Measurements from ENCODE around the gene COPS3.

Gene COPS3

GRCh38 chr17:17214646-17215436, 66.2 kb downstream of the COPS3 start:
- no peak for DNase-seq

- no peak for DNase-seq
These were observed 67.3 kb downstream of the COPS3 start for GRCh38 chr17:17213775-17214174.

GRCh38 chr17:17207998-17208397, 73.0 kb downstream of the COPS3 start:
- DNase-seq = no peak

- no peak for DNase-seq
These were observed 74.1 kb downstream of the COPS3 start for GRCh38 chr17:17206913-17207335.

- DNase-seq = peak; percentile 98
These were observed 74.7 kb downstream of the COPS3 start, which contains the start of gene PLD6 for GRCh38 chr17:17206124-17206912. PLD6 (minus strand) TSS chr17:17206333; CDS start chr17:17206286, 47 bp downstream.

GRCh38 chr17:17205368-17206123, 75.5 kb downstream of the COPS3 start:
- DNase-seq = peak; percentile 86

- no peak for DNase-seq
These were observed 76.3 kb downstream of the COPS3 start for GRCh38 chr17:17204635-17205231.

GRCh38 chr17:17204041-17204591, 76.9 kb downstream of the COPS3 start:
- DNase-seq = no peak

GRCh38 chr17:17203173-17203730, 77.8 kb downstream of the COPS3 start:
- DNase-seq = no peak

- no peak for DNase-seq
These were observed 79.1 kb downstream of the COPS3 start for GRCh38 chr17:17201907-17202306.

GRCh38 chr17:17201271-17201670, 79.8 kb downstream of the COPS3 start:
- no peak for DNase-seq

GRCh38 chr17:17200831-17201230, 80.2 kb downstream of the COPS3 start:
- no peak for DNase-seq

- DNase-seq = no peak
These were observed 80.7 kb downstream of the COPS3 start for GRCh38 chr17:17200311-17200710.

GRCh38 chr17:17198281-17198680, 82.8 kb downstream of the COPS3 start:
- DNase-seq = no peak

GRCh38 chr17:17196776-17197175, 84.3 kb downstream of the COPS3 start:
- no peak for DNase-seq

Data from activated CD8-positive, alpha-beta memory T cell treated with anti-CD3 and anti-CD28 coated beads for 24 hours (primary cell).